OCI-LY7 (cell line): Measurements from ENCODE around the gene ATP5F1C.

ENCODE experiments used
- EZH2phosphoT487 ChIP-seq: fragments of 200-600 bp; sonication (generic); IDR thresholded peaks from 2 replicates; pipeline ENCODE4 v1.6.1; 2018; ENCODE audit warnings: low read depth, borderline replicate concordance, mild to moderate bottlenecking, mixed run types, antibody characterized with exemption, low read length, moderate library complexity, mixed read lengths
- TF ChIP-seq, protein P1 (sequence below): fragments of 200-600 bp; sonication (generic); conservative IDR thresholded peaks from 2 replicates; pipeline ENCODE4 v1.5.1; 2014; ENCODE audit warnings: mild to moderate bottlenecking, antibody characterized with exemption, low read length, moderate library complexity, mixed read lengths

- TF ChIP-seq, protein P1, sequence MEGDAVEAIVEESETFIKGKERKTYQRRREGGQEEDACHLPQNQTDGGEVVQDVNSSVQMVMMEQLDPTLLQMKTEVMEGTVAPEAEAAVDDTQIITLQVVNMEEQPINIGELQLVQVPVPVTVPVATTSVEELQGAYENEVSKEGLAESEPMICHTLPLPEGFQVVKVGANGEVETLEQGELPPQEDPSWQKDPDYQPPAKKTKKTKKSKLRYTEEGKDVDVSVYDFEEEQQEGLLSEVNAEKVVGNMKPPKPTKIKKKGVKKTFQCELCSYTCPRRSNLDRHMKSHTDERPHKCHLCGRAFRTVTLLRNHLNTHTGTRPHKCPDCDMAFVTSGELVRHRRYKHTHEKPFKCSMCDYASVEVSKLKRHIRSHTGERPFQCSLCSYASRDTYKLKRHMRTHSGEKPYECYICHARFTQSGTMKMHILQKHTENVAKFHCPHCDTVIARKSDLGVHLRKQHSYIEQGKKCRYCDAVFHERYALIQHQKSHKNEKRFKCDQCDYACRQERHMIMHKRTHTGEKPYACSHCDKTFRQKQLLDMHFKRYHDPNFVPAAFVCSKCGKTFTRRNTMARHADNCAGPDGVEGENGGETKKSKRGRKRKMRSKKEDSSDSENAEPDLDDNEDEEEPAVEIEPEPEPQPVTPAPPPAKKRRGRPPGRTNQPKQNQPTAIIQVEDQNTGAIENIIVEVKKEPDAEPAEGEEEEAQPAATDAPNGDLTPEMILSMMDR = no peak
- TF ChIP-seq EZH2phosphoT487 = no peak
These were observed 29.6 kb downstream of the ATP5F1C start for GRCh38 chr10:7817576-7817975.
